G401.6 (cell line): Measurements from ENCODE around the gene HECTD1.
"Not testable (repeated sequence)": the region's sequence is repeated elsewhere in the genome, so short reads cannot be mapped to it uniquely, and the experiment has no call there.

ENCODE experiments used
- FAIRE-seq: peaks from 2 replicates; lab custom pipeline; 2012; peaks lifted over from hg19 to GRCh38; lab: Jason Lieb, UNC

Gene HECTD1

GRCh38 chr14:31139301-31139847 lies 68.2 kb downstream of the HECTD1 start:
- FAIRE-seq, result no peak

- FAIRE-seq, result no peak
These were observed 69.3 kb downstream of the HECTD1 start for GRCh38 chr14:31138301-31138700.

- FAIRE-seq, result no peak
These were observed 70.2 kb downstream of the HECTD1 start for GRCh38 chr14:31137214-31137889.

GRCh38 chr14:31133133-31133532 lies 74.5 kb downstream of the HECTD1 start:
- no peak for FAIRE-seq

- no peak for FAIRE-seq
These were observed 78.7 kb downstream of the HECTD1 start for GRCh38 chr14:31128601-31129526.

- no peak for FAIRE-seq
These were observed 79.9 kb downstream of the HECTD1 start for GRCh38 chr14:31127690-31128089.

- FAIRE-seq, result no peak
These were observed 80.9 kb downstream of the HECTD1 start for GRCh38 chr14:31126680-31127079.

- FAIRE-seq, result no peak
These were observed 82.4 kb downstream of the HECTD1 start for GRCh38 chr14:31125231-31125630.

GRCh38 chr14:31124197-31124596 lies 83.4 kb downstream of the HECTD1 start:
- no peak for FAIRE-seq

- no peak for FAIRE-seq
These were observed 84.7 kb downstream of the HECTD1 start for GRCh38 chr14:31122921-31123320.

GRCh38 chr14:31122098-31122611 lies 85.4 kb downstream of the HECTD1 start:
- no peak for FAIRE-seq

GRCh38 chr14:31118892-31119291 lies 88.7 kb downstream of the HECTD1 start:
- no peak for FAIRE-seq

- no peak for FAIRE-seq
These were observed 93.8 kb downstream of the HECTD1 start for GRCh38 chr14:31113794-31114193.

GRCh38 chr14:31110872-31111271 lies 96.7 kb downstream of the HECTD1 start:
- no peak for FAIRE-seq

GRCh38 chr14:31109257-31109656 lies 98.3 kb downstream of the HECTD1 start:
- no peak for FAIRE-seq

GRCh38 chr14:31106768-31107167 lies 100.8 kb downstream of the HECTD1 start:
- FAIRE-seq, result no peak

- FAIRE-seq, result no peak
These were observed 110.5 kb downstream of the HECTD1 start for GRCh38 chr14:31097081-31097480.

- no peak for FAIRE-seq
These were observed 111.3 kb downstream of the HECTD1 start for GRCh38 chr14:31096255-31096654.

GRCh38 chr14:31095817-31096216 lies 111.8 kb downstream of the HECTD1 start:
- not testable (repeated sequence) for FAIRE-seq

GRCh38 chr14:31093884-31094839 lies 113.4 kb downstream of the HECTD1 start:
- not testable (repeated sequence) for FAIRE-seq

GRCh38 chr14:31092160-31092708 lies 115.4 kb downstream of the HECTD1 start:
- no peak for FAIRE-seq
